ENCODE measurements around the gene SBDS. TPM values are rescaled to one million over a fixed set of nuclear protein-coding genes. Genes with fewer than 3 reads are reported as not detected.
"Not testable (repeated sequence)": the region's sequence is repeated elsewhere in the genome, so short reads cannot be mapped to it uniquely, and the experiment has no call there.

Gene SBDS
- total RNA-seq, 1 donor from 2014 or later: 66.3 TPM

DNA sequence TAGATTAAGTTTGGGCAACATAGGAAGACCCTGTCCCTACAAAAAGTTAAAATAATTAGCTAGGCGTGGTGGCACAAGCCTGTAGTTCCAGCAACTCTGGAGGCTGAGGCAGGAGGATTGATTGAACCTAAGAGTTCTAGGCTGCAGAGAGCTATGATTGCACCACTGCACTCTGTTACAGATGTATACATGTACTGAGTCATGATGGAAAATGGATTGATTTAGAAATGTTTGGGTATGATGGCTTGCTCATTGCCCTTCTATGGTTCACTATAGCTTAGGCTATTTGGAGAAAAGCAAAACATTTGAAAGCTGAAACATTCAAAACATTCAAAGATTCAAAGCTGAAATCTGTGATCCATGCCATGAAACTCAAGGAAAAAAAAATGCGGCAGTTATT, 16.4 kb downstream of the SBDS start:
- H3K9me3 Mint-ChIP-seq (ENCODE audit: unreplicated experiment): not testable (repeated sequence)

DNA sequence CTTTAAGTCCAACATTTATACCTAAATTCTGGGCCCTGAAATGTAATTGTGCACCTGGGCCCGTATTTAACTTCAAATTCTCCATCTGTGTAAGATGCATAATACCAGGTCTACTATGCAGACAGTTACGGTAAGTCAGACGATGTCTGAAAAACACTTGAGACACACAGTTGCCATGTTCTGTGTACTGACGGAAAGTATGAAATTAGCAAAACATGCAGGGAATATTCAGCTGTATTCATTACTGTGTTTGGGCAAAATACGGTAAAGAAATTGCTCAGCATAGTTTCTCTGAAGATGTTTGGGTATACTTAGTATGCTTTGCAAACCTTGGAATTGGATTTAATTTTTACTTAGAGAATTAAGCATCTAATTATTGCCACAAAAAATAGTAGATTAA, 17.1 kb downstream of the SBDS start:
- not testable (repeated sequence) for H3K4me1 Mint-ChIP-seq (ENCODE audit: low read depth, unreplicated experiment); H3K27ac Mint-ChIP-seq (ENCODE audit: unreplicated experiment); H3K9me3 Mint-ChIP-seq (ENCODE audit: unreplicated experiment); H3K27me3 Mint-ChIP-seq (ENCODE audit: unreplicated experiment); DNase-seq; H3K36me3 Mint-ChIP-seq (ENCODE audit: unreplicated experiment); H3K4me3 Mint-ChIP-seq (ENCODE audit: unreplicated experiment)

More for the DNA sequence above, 16.4 kb downstream of the SBDS start:
- H3K4me1 Mint-ChIP-seq (ENCODE audit: low read depth, unreplicated experiment); H3K4me3 Mint-ChIP-seq (ENCODE audit: unreplicated experiment); DNase-seq; H3K27ac Mint-ChIP-seq (ENCODE audit: unreplicated experiment); H3K36me3 Mint-ChIP-seq (ENCODE audit: unreplicated experiment); H3K27me3 Mint-ChIP-seq (ENCODE audit: unreplicated experiment): not testable (repeated sequence)

DNA sequence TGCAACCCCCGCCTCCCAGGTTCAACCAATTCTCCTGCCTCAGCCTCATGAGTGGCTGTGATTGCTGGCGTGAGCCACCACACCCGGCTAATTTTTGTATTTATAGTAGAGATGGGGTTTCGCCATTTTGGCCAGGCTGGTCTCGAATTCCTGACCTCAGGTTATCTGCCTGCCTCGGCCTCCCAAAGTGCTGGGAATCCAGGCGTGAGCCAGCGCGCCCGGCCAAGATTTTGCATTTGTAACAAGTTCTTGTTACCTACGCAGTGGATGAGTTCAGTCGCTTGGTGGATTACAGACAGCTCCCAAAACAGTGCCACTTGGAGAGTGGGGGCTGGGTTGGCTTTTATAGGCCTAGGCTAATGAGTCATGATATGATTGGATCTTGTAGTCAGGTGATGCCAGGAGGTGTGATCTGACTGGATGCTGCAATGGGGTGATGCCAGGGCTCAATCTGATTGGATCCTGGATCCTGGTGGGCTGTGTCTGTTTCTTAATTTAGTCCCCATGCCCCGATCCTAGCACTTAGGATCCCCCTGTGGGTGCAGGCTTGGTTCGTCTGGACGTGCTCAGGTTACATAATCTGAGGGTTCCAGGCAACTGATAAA, 20.3 kb downstream of the SBDS start:
- H3K4me1 Mint-ChIP-seq (ENCODE audit: low read depth, unreplicated experiment): no peaks in the 10 kb centered on the region
- peaks cover 1% of the 10 kb centered on the region for H3K27me3 Mint-ChIP-seq (ENCODE audit: unreplicated experiment)
- DNase-seq: no peak
- no peak overlapping the region for H3K27ac Mint-ChIP-seq (ENCODE audit: unreplicated experiment)
- H3K36me3 Mint-ChIP-seq (ENCODE audit: unreplicated experiment): peaks cover 4% of the 10 kb centered on the region
- TF ChIP-seq, protein P1, sequence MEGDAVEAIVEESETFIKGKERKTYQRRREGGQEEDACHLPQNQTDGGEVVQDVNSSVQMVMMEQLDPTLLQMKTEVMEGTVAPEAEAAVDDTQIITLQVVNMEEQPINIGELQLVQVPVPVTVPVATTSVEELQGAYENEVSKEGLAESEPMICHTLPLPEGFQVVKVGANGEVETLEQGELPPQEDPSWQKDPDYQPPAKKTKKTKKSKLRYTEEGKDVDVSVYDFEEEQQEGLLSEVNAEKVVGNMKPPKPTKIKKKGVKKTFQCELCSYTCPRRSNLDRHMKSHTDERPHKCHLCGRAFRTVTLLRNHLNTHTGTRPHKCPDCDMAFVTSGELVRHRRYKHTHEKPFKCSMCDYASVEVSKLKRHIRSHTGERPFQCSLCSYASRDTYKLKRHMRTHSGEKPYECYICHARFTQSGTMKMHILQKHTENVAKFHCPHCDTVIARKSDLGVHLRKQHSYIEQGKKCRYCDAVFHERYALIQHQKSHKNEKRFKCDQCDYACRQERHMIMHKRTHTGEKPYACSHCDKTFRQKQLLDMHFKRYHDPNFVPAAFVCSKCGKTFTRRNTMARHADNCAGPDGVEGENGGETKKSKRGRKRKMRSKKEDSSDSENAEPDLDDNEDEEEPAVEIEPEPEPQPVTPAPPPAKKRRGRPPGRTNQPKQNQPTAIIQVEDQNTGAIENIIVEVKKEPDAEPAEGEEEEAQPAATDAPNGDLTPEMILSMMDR (IDR thresholded peaks at IDR 0.05; ENCODE audit: partially characterized antibody, unreplicated experiment): no peak
- no peak overlapping the region for H3K4me3 Mint-ChIP-seq (ENCODE audit: unreplicated experiment)
- peaks cover 3% of the 10 kb centered on the region for H3K9me3 Mint-ChIP-seq (ENCODE audit: unreplicated experiment)

DNA sequence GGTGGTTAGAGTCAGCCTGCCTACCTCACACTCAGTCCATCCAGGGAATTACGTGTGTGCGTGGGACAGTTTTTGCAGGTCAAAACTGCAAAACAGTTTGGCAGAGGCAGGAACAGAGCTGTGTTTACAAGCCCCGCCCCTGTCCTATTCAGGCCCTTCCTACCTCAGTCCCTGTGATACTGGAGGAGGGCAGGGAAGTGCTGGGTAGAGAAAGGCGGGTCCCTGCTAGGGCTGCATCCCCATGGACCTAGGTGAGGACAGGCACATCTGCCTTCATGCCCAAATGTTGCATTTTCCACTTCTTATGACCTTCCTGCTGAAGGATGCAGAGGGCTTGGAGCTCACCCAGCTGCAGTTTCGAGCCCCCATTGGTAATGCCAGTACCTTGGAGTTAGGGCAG, 25.1 kb downstream of the SBDS start:
- H3K27ac Mint-ChIP-seq (ENCODE audit: unreplicated experiment): no peak overlapping the region
- no peak overlapping the region for H3K4me3 Mint-ChIP-seq (ENCODE audit: unreplicated experiment)
- no peak for DNase-seq
- no peaks in the 10 kb centered on the region for H3K4me1 Mint-ChIP-seq (ENCODE audit: low read depth, unreplicated experiment)
- peaks cover 4% of the 10 kb centered on the region for H3K36me3 Mint-ChIP-seq (ENCODE audit: unreplicated experiment)
- H3K27me3 Mint-ChIP-seq (ENCODE audit: unreplicated experiment): peaks cover 4% of the 10 kb centered on the region
- H3K9me3 Mint-ChIP-seq (ENCODE audit: unreplicated experiment): peaks cover 2% of the 10 kb centered on the region
- TF ChIP-seq, protein P1 (IDR thresholded peaks at IDR 0.05; ENCODE audit: partially characterized antibody, unreplicated experiment): no peak

DNA sequence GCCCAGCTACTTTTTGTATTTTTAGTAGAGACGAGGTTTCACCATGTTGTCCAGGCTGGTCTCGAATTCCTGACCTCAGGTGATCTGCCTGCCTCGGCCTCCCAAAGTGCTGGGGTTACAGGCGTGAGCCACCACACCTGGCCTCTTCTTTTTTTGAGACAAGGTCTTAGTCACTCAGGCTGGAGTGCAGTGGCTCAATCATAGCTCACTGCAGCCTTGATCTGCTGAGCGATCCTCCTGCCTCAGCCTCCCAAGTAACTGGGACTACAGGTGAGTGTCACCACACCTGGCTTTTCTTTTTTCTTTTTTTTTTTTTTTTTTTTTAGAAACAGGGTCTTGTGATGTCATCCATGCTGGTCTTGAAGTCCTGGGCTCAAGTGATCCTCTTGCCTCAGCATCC, 26.4 kb downstream of the SBDS start:
- DNase-seq; H3K4me1 Mint-ChIP-seq (ENCODE audit: low read depth, unreplicated experiment); H3K9me3 Mint-ChIP-seq (ENCODE audit: unreplicated experiment); H3K4me3 Mint-ChIP-seq (ENCODE audit: unreplicated experiment); H3K27me3 Mint-ChIP-seq (ENCODE audit: unreplicated experiment); H3K36me3 Mint-ChIP-seq (ENCODE audit: unreplicated experiment); H3K27ac Mint-ChIP-seq (ENCODE audit: unreplicated experiment): not testable (repeated sequence)

DNA sequence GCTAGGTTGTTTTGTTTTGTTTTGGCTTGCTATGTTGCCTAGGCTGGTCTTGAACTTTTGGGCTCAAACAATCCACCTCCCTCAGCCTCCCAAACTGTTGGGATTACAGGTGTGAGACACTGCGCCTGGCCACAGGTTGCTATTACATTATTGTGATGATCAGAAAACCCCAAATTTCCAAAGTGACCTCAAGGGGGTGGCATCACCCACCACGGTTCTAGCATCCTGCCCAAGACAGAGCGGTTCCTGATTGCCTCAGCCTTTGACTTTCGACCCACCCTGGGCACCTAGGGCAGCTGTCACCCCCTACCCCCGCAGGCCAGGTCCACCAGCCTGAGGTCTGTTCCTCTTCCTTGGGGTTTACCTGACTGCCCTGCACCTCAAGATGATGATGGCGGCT, 28.4 kb downstream of the SBDS start:
- Mint-ChIP-seq H3K4me3 (ENCODE audit: unreplicated experiment) (no peak overlapping the region), H3K27me3 (ENCODE audit: unreplicated experiment) (peaks cover 5% of the 10 kb centered on the region), H3K27ac (ENCODE audit: unreplicated experiment) (no peak overlapping the region)

More for the DNA sequence above, 28.4 kb downstream of the SBDS start:
- Mint-ChIP-seq H3K4me1 (ENCODE audit: low read depth, unreplicated experiment) (no peaks in the 10 kb centered on the region), H3K36me3 (ENCODE audit: unreplicated experiment) (peaks cover 7% of the 10 kb centered on the region), H3K9me3 (ENCODE audit: unreplicated experiment) (peaks cover 6% of the 10 kb centered on the region)
- TF ChIP-seq, protein P1 (IDR thresholded peaks at IDR 0.05; ENCODE audit: partially characterized antibody, unreplicated experiment): no peak
- no peak for DNase-seq
